Type B pancreatic cell (in vitro differentiated cells): Measurements from ENCODE around the gene KCNG3. TPM values are rescaled to one million over a fixed set of nuclear protein-coding genes. Genes with fewer than 3 reads are reported as not detected.

Source experiments
- DNase-seq: peaks from one replicate; pipeline ENCODE4 v3.0.0; 2021; ENCODE audit warnings: mixed read lengths; ENCODE audit not compliant: unreplicated experiment; ENCODE audit errors: extremely low spot score
- H3K27ac Mint-ChIP-seq: 2 replicates; pipeline ENCODE4 v1.8.0; 2021; ENCODE audit warnings: mild to moderate bottlenecking, mixed read lengths
- H3K27me3 Mint-ChIP-seq: 2 replicates; pipeline ENCODE4 v1.8.0; 2021; ENCODE audit warnings: mixed read lengths
- H3K36me3 Mint-ChIP-seq: 2 replicates; pipeline ENCODE4 v1.8.0; 2021; ENCODE audit warnings: mixed read lengths
- H3K4me1 Mint-ChIP-seq: one replicate; pipeline ENCODE4 v1.8.0; 2021; ENCODE audit warnings: mixed read lengths; ENCODE audit not compliant: unreplicated experiment
- H3K4me3 Mint-ChIP-seq: 2 replicates; pipeline ENCODE4 v1.8.0; 2021; ENCODE audit warnings: mild to moderate bottlenecking, mixed read lengths
- H3K9me3 Mint-ChIP-seq: 2 replicates; pipeline ENCODE4 v1.8.0; 2021; ENCODE audit warnings: mixed read lengths
- CTCF ChIP-seq: fragments of 200-600 bp; sonication (generic); conservative IDR thresholded peaks from 2 replicates; pipeline ENCODE4 v1.5.0; 2021; ENCODE audit warnings: antibody characterized with exemption, mild to moderate bottlenecking
- total RNA-seq: library from RNA; stranded (reverse); gene quantifications from 2 replicates; pipeline ENCODE4 v1.2.1, GENCODE V29; 2021; ENCODE audit warnings: low replicate concordance

Gene KCNG3
- total RNA-seq, 1 donor from 2014 or later = 0.65 TPM

- peaks cover 3% of the 10 kb centered on the region for H3K27me3 Mint-ChIP-seq
- no peak for DNase-seq
- H3K9me3 Mint-ChIP-seq = no peaks in the 10 kb centered on the region
- H3K4me3 Mint-ChIP-seq = no peak overlapping the region
- no peaks in the 10 kb centered on the region for H3K4me1 Mint-ChIP-seq
- no peak overlapping the region for H3K27ac Mint-ChIP-seq
- H3K36me3 Mint-ChIP-seq = no peaks in the 10 kb centered on the region
- TF ChIP-seq CTCF = no peak
These were observed 13.4 kb downstream of the KCNG3 start for GRCh38 chr2:42480402-42480801.

GRCh38 chr2:42474765-42475454, 18.9 kb downstream of the KCNG3 start:
- no peak for DNase-seq
- Mint-ChIP-seq H3K27me3 (no peaks in the 10 kb centered on the region), H3K36me3 (no peaks in the 10 kb centered on the region), H3K4me1 (no peaks in the 10 kb centered on the region), H3K9me3 (no peaks in the 10 kb centered on the region), H3K4me3 (no peak overlapping the region), H3K27ac (no peak overlapping the region)
- no peak for TF ChIP-seq CTCF

DNA sequence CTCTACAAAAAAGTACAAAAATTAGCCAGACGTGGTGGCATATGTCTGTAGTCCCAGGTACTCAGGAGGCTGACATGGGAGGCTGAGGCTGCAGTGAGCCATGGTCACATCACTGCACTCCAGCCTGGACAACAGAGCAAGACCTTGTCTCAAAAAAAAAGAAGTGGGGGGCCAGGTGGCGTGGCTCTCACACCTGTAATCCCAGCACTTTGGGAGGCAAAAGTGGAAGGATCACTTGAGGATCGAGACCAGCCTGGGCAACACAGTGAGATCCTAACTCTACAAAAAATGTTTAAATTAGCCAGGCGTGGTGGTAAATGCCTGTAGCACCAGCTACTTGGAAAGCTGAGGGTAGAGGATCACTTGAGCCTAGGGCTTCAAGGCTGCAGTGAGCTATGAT, 23.1 kb downstream of the KCNG3 start:
- H3K27ac Mint-ChIP-seq = no peak overlapping the region
- H3K4me1 Mint-ChIP-seq = no peaks in the 10 kb centered on the region
- TF ChIP-seq CTCF = no peak
- H3K36me3 Mint-ChIP-seq = no peaks in the 10 kb centered on the region
- no peak for DNase-seq
- no peaks in the 10 kb centered on the region for H3K27me3 Mint-ChIP-seq
- no peaks in the 10 kb centered on the region for H3K9me3 Mint-ChIP-seq
- H3K4me3 Mint-ChIP-seq = no peak overlapping the region

DNA sequence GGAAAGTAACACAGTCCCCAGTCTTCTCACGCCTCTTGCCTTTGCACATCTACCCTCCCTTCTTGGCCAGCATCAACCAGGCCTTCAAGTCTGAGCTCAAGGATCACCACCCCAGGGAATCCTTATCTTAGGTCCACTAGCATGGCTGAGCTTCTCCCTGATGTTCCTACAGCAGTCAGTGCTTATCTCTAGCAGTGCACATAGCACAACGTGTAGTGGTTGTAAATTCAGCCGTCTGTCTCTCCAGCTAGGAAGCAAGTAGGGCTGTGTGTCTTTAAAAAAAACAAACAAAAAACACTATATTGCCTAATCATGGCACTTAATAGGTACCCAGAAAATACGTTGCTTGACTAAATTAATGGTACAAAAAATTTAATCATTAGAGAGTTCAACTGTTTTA, 29.2 kb downstream of the KCNG3 start:
- H3K9me3 Mint-ChIP-seq = no peaks in the 10 kb centered on the region
- TF ChIP-seq CTCF = no peak
- DNase-seq = no peak
- H3K36me3 Mint-ChIP-seq = no peaks in the 10 kb centered on the region
- H3K4me3 Mint-ChIP-seq = no peak overlapping the region
- H3K4me1 Mint-ChIP-seq = no peaks in the 10 kb centered on the region
- H3K27me3 Mint-ChIP-seq = peaks cover 6% of the 10 kb centered on the region
- no peak overlapping the region for H3K27ac Mint-ChIP-seq

DNA sequence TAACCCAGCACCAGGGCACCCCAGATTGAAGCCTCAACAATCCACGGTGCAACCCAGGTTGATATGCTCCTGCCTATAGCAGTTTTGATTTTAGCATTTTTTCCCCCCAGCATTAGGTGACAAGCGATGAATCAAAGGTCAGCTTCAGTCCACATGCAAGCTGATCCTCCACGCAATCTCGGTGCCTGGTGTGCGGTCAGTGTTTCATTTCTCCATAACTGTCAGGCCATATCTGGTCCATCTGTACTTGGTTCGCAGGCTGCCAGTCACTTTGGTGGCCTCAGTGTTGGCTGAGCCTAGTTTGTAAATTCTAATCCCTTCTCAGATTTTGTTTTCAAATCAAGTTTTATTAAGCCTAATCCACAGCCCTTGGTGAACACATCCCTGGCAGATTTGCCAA, 30.2 kb downstream of the KCNG3 start:
- Mint-ChIP-seq H3K36me3 (no peaks in the 10 kb centered on the region), H3K4me1 (no peaks in the 10 kb centered on the region), H3K27ac (no peak overlapping the region), H3K27me3 (peaks cover 9% of the 10 kb centered on the region), H3K4me3 (no peak overlapping the region), H3K9me3 (no peaks in the 10 kb centered on the region)
- no peak for TF ChIP-seq CTCF
- DNase-seq = no peak

DNA sequence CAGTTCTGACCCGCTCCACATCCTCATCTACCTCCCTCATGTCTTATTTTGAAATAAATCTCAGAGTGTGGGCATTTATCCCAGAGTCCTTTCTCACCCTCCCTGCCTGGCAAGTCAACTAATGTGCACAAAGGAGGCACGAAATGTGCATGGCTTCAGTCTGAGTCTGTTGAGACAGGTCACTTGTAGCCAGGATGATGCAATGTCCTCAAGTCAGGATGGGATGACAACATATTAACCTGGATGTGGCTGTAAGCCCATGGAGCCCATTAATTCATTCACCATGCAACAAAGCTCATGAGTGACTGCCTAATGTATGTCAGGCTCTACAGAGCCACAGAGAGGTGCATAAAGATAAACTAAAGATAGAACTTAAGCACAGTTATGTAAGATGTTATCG, 34.5 kb downstream of the KCNG3 start:
- H3K27me3 Mint-ChIP-seq = peaks cover 14% of the 10 kb centered on the region
- H3K4me3 Mint-ChIP-seq = no peak overlapping the region
- no peak for DNase-seq
- no peak for TF ChIP-seq CTCF
- no peaks in the 10 kb centered on the region for H3K9me3 Mint-ChIP-seq
- H3K27ac Mint-ChIP-seq = no peak overlapping the region
- peaks cover 9% of the 10 kb centered on the region for H3K4me1 Mint-ChIP-seq
- H3K36me3 Mint-ChIP-seq = no peaks in the 10 kb centered on the region
